ENCODE results near the gene CYTH3. TPM values are rescaled to one million over a fixed set of nuclear protein-coding genes. Genes with fewer than 3 reads are reported as not detected.

The CYTH3 gene
- total and polyA plus RNA-seq, 2 of the 8 experiments (the other 6 are each of a cell fraction or from before 2014, with no cell fraction given): 10.3 to 11.9 TPM

DNA sequence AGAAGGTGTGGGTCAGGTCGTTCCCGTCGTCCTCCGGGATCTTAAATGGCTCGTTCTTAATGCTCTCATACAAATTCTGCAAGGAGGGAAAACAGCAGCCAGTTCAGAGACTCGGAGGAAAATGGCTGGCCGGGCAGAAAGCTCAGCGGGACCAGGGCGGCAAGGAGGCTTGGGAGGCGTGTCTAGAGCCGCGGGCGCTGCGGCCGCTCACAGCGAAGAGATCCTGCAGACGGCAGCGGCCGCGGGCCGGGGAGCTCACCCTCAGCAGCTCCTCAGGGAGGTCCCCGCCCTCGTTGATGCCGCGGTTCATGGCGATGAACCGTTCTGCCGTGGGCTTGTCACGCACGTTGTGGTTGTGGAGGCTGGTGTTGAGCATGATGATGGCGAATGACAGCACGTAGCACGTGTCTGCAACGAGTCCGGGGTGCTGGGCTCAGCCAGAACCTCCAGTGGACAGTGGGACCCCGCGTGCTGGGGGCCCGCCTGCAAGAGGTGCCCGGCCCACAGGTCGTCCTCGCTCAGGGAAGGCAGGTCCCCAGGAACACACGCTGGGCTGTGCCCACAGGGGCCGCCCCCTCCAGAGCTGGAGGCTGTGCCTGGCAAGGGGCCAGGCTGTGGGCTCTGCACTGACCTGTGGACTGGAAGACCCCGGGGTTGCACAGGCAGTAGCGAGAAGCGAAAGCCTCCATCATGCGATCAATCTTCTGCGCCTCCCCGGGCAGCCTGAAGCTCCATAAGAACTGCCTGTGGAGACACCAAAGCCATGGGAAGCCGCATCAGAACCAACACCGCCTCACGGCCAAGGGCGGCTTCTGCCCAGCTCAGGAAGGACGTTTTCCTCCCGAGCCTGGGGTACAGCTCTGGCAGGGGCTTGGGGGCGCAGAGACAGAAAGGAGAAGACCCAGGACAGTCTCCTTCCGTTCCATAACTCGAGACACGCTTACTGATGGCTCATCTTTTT lies 101.6 kb downstream of the CYTH3 start (continued):
- TF ChIP-seq RNF2 (IDR thresholded peaks at IDR 0.05; ENCODE audit: borderline replicate concordance, low read depth, low read length, missing control alignments, poor library complexity, severe bottlenecking) (no peak), GABPA (IDR thresholded peaks at IDR 0.05; ENCODE audit: borderline replicate concordance, insufficient read depth, low read length) (no peak)

Measured in H1 (cell line).